HG02973 (cell line): Measurements from ENCODE around the gene MAD1L1.
"Not testable (repeated sequence)": the region's sequence is repeated elsewhere in the genome, so short reads cannot be mapped to it uniquely, and the experiment has no call there.

Experiments used
- ATAC-seq: cut with Tn5 transposase; IDR thresholded peaks from one replicate; pipeline ENCODE4 v1.9.1; 2021; ENCODE audit warnings: moderate library complexity; ENCODE audit not compliant: unreplicated experiment

MAD1L1 gene

GRCh38 chr7:2180081-2180480 is 52.7 kb downstream of the MAD1L1 start:
- no peak for ATAC-seq

GRCh38 chr7:2175514-2175913 is 57.2 kb downstream of the MAD1L1 start:
- ATAC-seq = no peak

- ATAC-seq = no peak
These were observed 57.7 kb downstream of the MAD1L1 start for GRCh38 chr7:2175091-2175490.

GRCh38 chr7:2173189-2173827 is 59.4 kb downstream of the MAD1L1 start:
- ATAC-seq = no peak

- ATAC-seq = no peak
These were observed 60.2 kb downstream of the MAD1L1 start for GRCh38 chr7:2172311-2173188.

- ATAC-seq = no peak
These were observed 60.9 kb downstream of the MAD1L1 start for GRCh38 chr7:2171855-2172254.

- ATAC-seq = no peak
These were observed 61.9 kb downstream of the MAD1L1 start for GRCh38 chr7:2170576-2171521.

GRCh38 chr7:2169923-2170575 is 62.7 kb downstream of the MAD1L1 start:
- no peak for ATAC-seq

- no peak for ATAC-seq
These were observed 64.0 kb downstream of the MAD1L1 start for GRCh38 chr7:2168615-2169311.

GRCh38 chr7:2166625-2167280 is 66.0 kb downstream of the MAD1L1 start:
- no peak for ATAC-seq

GRCh38 chr7:2165610-2166594 is 66.8 kb downstream of the MAD1L1 start:
- ATAC-seq = peak; percentile 88

- ATAC-seq = no peak
These were observed 67.5 kb downstream of the MAD1L1 start for GRCh38 chr7:2165239-2165609.

GRCh38 chr7:2164646-2165045 is 68.1 kb downstream of the MAD1L1 start:
- ATAC-seq = no peak

- no peak for ATAC-seq
These were observed 68.9 kb downstream of the MAD1L1 start for GRCh38 chr7:2163600-2164555.

GRCh38 chr7:2162959-2163358 is 69.8 kb downstream of the MAD1L1 start:
- ATAC-seq = no peak

GRCh38 chr7:2162004-2162902 is 70.5 kb downstream of the MAD1L1 start:
- not testable (repeated sequence) for ATAC-seq
